Prostate gland (tissue), 2 donors: ENCODE data around the gene MAML1.
A peak's percentile ranks its signal among the peaks of the same experiment; 100 is the strongest.

Experiments used
- CTCF ChIP-seq, 4 experiments: fragments of 200-600 bp in 2 of 4; fragments of 450-650 bp in 2 of 4; sonication (generic) in 2 of 4; IDR thresholded peaks; 1 replicate in 3 of 4; 2 replicates in 1 of 4; pipeline ENCODE4 v1.5.1; 2016 to 2019; ENCODE audit warnings: antibody characterized with exemption in 4 of 4, mild to moderate bottlenecking in 2 of 4, moderate library complexity in 2 of 4
- POLR2A ChIP-seq: fragments of 450-650 bp; IDR thresholded peaks from one replicate; pipeline ENCODE4 v1.6.1; 2016; ENCODE audit warnings: antibody characterized with exemption, mild to moderate bottlenecking

GRCh38 chr5:179698935-179699615 lies 33.5 kb upstream of the MAML1 start, which contains the start of gene CANX:
- TF ChIP-seq POLR2A (peak; percentile 92), CTCF (IDR thresholded peaks at IDR 0.05) (no peak)
